ENCODE measurements around the gene MOGAT1. TPM values are rescaled to one million over a fixed set of nuclear protein-coding genes. Genes with fewer than 3 reads are reported as not detected.

The MOGAT1 gene
- total RNA-seq, 1 donor from 2014 or later, result 0.74 TPM

DNA sequence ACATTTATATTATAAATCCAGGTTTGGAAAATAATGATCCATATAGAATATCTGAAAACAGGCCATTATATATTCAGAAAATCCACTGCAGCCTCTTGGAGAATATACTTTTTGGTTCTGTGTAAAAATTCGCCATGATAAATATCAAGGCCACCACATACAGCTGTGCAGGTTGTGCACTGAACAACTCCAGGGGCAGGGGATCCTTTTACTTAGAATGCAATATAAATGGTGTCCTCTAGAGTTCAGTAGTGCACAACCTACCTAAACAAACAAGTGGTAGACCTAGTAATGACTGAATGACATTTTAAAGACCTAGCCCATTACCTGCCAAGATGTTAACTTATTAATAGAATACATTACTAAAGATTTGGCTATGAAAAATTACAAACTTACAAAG is 22.4 kb downstream of the MOGAT1 start:
- Mint-ChIP-seq H3K4me1 (ENCODE audit: low read depth) (no peaks in the 10 kb centered on the region), H3K27ac (no peak overlapping the region), H3K4me3 (ENCODE audit: low read depth) (no peak overlapping the region), H3K36me3 (ENCODE audit: insufficient read depth) (peaks cover 1% of the 10 kb centered on the region), H3K9me3 (ENCODE audit: low read depth) (peaks cover 7% of the 10 kb centered on the region), H3K27me3 (no peaks in the 10 kb centered on the region)
- peak; percentile 27 for TF ChIP-seq CTCF (IDR thresholded peaks at IDR 0.05; ENCODE audit: unreplicated experiment)
- DNase-seq (ENCODE audit: low spot score, unreplicated experiment), result no peak

DNA sequence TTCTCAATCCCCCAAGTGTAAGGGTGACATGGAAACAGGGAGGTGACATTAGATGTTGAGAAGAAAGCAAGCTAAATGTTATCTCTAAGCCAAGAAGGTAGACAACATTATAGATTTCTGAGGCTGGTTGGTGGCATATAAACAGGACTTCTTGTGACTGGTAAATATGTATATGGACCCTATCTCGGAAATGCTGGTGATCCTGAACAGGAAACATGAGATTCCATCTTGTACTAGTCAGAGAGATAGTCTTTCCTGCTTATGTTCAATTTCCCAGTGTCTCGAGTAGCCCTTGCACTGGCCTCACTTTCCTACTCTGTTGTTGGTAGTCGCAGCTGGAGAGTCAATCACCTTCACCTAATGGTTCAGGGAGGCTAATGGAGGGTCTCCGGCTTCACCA is 26.8 kb downstream of the MOGAT1 start:
- H3K9me3 Mint-ChIP-seq (ENCODE audit: low read depth), result peaks cover 6% of the 10 kb centered on the region
- H3K4me1 Mint-ChIP-seq (ENCODE audit: low read depth), result no peaks in the 10 kb centered on the region
- H3K27ac Mint-ChIP-seq, result no peak overlapping the region
- no peak overlapping the region for H3K4me3 Mint-ChIP-seq (ENCODE audit: low read depth)
- peaks cover 4% of the 10 kb centered on the region for H3K27me3 Mint-ChIP-seq
- no peak for TF ChIP-seq CTCF (IDR thresholded peaks at IDR 0.05; ENCODE audit: unreplicated experiment)
- H3K36me3 Mint-ChIP-seq (ENCODE audit: insufficient read depth), result peaks cover 1% of the 10 kb centered on the region
- no peak for DNase-seq (ENCODE audit: low spot score, unreplicated experiment)

DNA sequence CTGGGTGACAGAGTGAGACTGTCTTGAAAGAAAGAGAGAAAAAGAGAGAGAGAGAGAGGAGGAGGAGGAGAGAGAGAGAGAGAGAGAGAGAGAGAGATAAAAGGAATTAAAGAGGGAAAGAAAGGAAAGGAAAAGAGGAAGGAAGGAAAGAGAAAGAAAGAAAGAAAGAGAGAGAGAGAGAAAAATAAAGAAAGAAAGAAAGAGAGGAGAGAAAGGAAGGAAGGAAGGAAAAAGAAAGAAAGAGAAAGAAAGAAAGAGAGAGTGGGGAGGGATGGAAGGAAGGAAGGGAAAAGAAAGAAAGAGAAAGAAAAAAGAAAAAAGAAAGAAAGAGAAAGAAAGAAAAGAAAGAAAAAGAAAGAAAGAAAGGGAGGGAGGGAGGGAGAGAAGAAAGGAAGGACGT is 29.8 kb downstream of the MOGAT1 start:
- no peak for TF ChIP-seq CTCF (IDR thresholded peaks at IDR 0.05; ENCODE audit: unreplicated experiment)
- Mint-ChIP-seq H3K36me3 (ENCODE audit: insufficient read depth) (no peaks in the 10 kb centered on the region), H3K4me1 (ENCODE audit: low read depth) (no peaks in the 10 kb centered on the region), H3K27ac (no peak overlapping the region), H3K9me3 (ENCODE audit: low read depth) (peaks cover 3% of the 10 kb centered on the region), H3K4me3 (ENCODE audit: low read depth) (no peak overlapping the region), H3K27me3 (peaks cover 4% of the 10 kb centered on the region)
- no peak for DNase-seq (ENCODE audit: low spot score, unreplicated experiment)

DNA sequence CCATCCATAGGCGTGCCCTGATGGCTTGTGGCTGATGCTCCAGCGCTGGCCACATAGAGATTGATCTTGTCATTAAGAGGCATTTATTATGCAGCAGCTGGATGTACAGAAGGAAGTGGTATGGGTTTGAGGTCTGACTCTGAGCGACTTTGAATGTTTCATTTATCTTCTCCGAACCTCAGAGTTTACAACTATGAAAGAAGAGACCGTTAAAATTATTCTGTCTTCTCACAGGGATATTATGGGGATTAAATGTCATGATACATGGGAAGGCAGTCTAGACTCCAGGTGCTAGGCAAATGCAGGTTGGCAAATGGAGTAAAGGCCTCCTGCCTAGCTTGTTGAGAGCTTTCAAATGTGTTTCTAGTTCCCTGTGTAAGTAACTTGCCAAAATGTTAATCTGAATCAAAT is 30.3 kb downstream of the MOGAT1 start:
- Mint-ChIP-seq H3K27me3 (peaks cover 6% of the 10 kb centered on the region), H3K9me3 (ENCODE audit: low read depth) (no peaks in the 10 kb centered on the region), H3K4me1 (ENCODE audit: low read depth) (no peaks in the 10 kb centered on the region), H3K27ac (no peak overlapping the region), H3K36me3 (ENCODE audit: insufficient read depth) (no peaks in the 10 kb centered on the region), H3K4me3 (ENCODE audit: low read depth) (no peak overlapping the region)
- TF ChIP-seq CTCF (IDR thresholded peaks at IDR 0.05; ENCODE audit: unreplicated experiment), result no peak
- no peak for DNase-seq (ENCODE audit: low spot score, unreplicated experiment)

DNA sequence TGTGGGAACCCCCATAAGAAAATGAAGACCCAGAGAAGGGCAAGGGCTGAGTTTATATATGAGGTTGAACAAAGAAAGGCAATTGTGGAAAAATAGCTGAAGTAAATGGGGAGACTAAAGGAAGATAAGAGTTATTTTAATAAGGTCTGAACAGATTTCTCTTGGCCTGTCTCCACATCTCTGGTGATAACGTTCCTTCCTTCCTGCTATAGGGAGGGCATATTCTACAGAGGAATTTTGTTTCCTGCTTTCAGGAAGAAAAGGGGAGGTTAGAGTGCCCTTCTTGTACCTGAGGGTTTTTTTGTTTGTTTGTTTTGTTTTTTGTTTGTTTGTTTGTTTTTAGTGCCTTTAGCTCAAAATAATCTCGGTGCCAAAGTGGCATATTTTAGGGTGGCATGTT is 31.6 kb downstream of the MOGAT1 start:
- Mint-ChIP-seq H3K36me3 (ENCODE audit: insufficient read depth) (no peaks in the 10 kb centered on the region), H3K4me3 (ENCODE audit: low read depth) (no peak overlapping the region), H3K27ac (no peak overlapping the region), H3K4me1 (ENCODE audit: low read depth) (no peaks in the 10 kb centered on the region), H3K9me3 (ENCODE audit: low read depth) (no peaks in the 10 kb centered on the region), H3K27me3 (peaks cover 10% of the 10 kb centered on the region)
- DNase-seq (ENCODE audit: low spot score, unreplicated experiment), result no peak
- no peak for TF ChIP-seq CTCF (IDR thresholded peaks at IDR 0.05; ENCODE audit: unreplicated experiment)

Measured in progenitor cell of endocrine pancreas (in vitro differentiated cells).